Measurements from ENCODE around the gene CDCA8. TPM values are rescaled to one million over a fixed set of nuclear protein-coding genes. Genes with fewer than 3 reads are reported as not detected.
A peak's percentile ranks its signal among the peaks of the same experiment; 100 is the strongest.
"Not testable (repeated sequence)": the region's sequence is repeated elsewhere in the genome, so short reads cannot be mapped to it uniquely, and the experiment has no call there.

Gene CDCA8
- total and polyA plus RNA-seq, 3 experiments from 2014 or later, result 2.4 to 39.6 (median 37.4) TPM

- H3K4me3 Mint-ChIP-seq; DNase-seq; H3K9me3 ChIP-seq (ENCODE audit: low read length); H3K27me3 ChIP-seq (ENCODE audit: insufficient read depth, low read length, poor library complexity, severe bottlenecking); H3K9me3 Mint-ChIP-seq; CTCF ChIA-PET; H3K4me1 ChIP-seq (ENCODE audit: insufficient read depth, low read length); H3K36me3 ChIP-seq (ENCODE audit: insufficient read depth, low read length); H3K4me3 ChIP-seq (ENCODE audit: low read length); H3K27ac Mint-ChIP-seq; POLR2A ChIA-PET; H3K4me1 Mint-ChIP-seq; H3K36me3 Mint-ChIP-seq; H3K27ac ChIP-seq (ENCODE audit: low read depth, low read length): not testable (repeated sequence)
- peaks cover 38 to 63% of the 10 kb centered on the region in 2 donors for H3K27me3 Mint-ChIP-seq
These were observed 45.7 kb downstream of the CDCA8 start for GRCh38 chr1:37737975-37738374.

- H3K27ac ChIP-seq (ENCODE audit: low read depth, low read length); POLR2A ChIA-PET; H3K9me3 ChIP-seq (ENCODE audit: low read length); H3K36me3 Mint-ChIP-seq; H3K27me3 ChIP-seq (ENCODE audit: insufficient read depth, low read length, poor library complexity, severe bottlenecking); CTCF ChIA-PET; H3K27ac Mint-ChIP-seq; H3K4me1 Mint-ChIP-seq; H3K4me1 ChIP-seq (ENCODE audit: insufficient read depth, low read length); H3K9me3 Mint-ChIP-seq; H3K4me3 ChIP-seq (ENCODE audit: low read length); H3K4me3 Mint-ChIP-seq; DNase-seq; H3K36me3 ChIP-seq (ENCODE audit: insufficient read depth, low read length): not testable (repeated sequence)
- peaks cover 36 to 62% of the 10 kb centered on the region in 2 donors for H3K27me3 Mint-ChIP-seq
These were observed 46.3 kb downstream of the CDCA8 start for GRCh38 chr1:37738619-37739018.

GRCh38 chr1:37739222-37739621 lies 46.9 kb downstream of the CDCA8 start:
- H3K36me3 ChIP-seq (ENCODE audit: insufficient read depth, low read length), result no peaks in the 10 kb centered on the region
- H3K4me3 Mint-ChIP-seq, result no peak overlapping the region
- CTCF ChIA-PET, result no interaction called here
- H3K9me3 ChIP-seq (ENCODE audit: low read length), result no peaks in the 10 kb centered on the region
- no peak overlapping the region for H3K4me3 ChIP-seq (ENCODE audit: low read length)
- POLR2A ChIA-PET, result no interaction called here
- H3K27me3 Mint-ChIP-seq, result peaks cover 33 to 61% of the 10 kb centered on the region in 2 donors
- DNase-seq, result no peak
- H3K4me1 ChIP-seq (ENCODE audit: insufficient read depth, low read length), result no peaks in the 10 kb centered on the region
- no peak overlapping the region for H3K27ac Mint-ChIP-seq
- no peak overlapping the region for H3K27ac ChIP-seq (ENCODE audit: low read depth, low read length)
- peaks cover 9% of the 10 kb centered on the region for H3K27me3 ChIP-seq (ENCODE audit: insufficient read depth, low read length, poor library complexity, severe bottlenecking)
- H3K36me3 Mint-ChIP-seq, result no peaks in the 10 kb centered on the region
- peaks cover 0 to 3% (median 2%) of the 10 kb centered on the region in 3 donors for H3K4me1 Mint-ChIP-seq
- peaks cover 0 to 2% (median 0%) of the 10 kb centered on the region in 5 donors for H3K9me3 Mint-ChIP-seq

- Histone ChIP-seq H3K27me3 (ENCODE audit: insufficient read depth, low read length, poor library complexity, severe bottlenecking) (peaks cover 2% of the 10 kb centered on the region), H3K27ac (ENCODE audit: low read depth, low read length) (no peak overlapping the region), H3K4me1 (ENCODE audit: insufficient read depth, low read length) (no peaks in the 10 kb centered on the region), H3K36me3 (ENCODE audit: insufficient read depth, low read length) (no peaks in the 10 kb centered on the region), H3K4me3 (ENCODE audit: low read length) (no peak overlapping the region), H3K9me3 (ENCODE audit: low read length) (no peaks in the 10 kb centered on the region)
- Mint-ChIP-seq H3K4me3 (no peak overlapping the region), H3K9me3 (peaks cover 0 to 2% (median 0%) of the 10 kb centered on the region in 5 donors), H3K27me3 (peaks cover 24 to 52% of the 10 kb centered on the region in 2 donors), H3K36me3 (no peaks in the 10 kb centered on the region), H3K4me1 (no peaks in the 10 kb centered on the region), H3K27ac (peak overlapping the region in 2 of 8 donors; percentile 41 to 61)
- ChIA-PET POLR2A (no interaction called here), CTCF (no interaction called here)
- no peak for DNase-seq
These were observed 48.8 kb downstream of the CDCA8 start for GRCh38 chr1:37741130-37741529.

- Mint-ChIP-seq H3K9me3 (peaks cover 0 to 3% (median 1%) of the 10 kb centered on the region in 5 donors), H3K4me3 (no peak overlapping the region), H3K27ac (no peak overlapping the region), H3K4me1 (no peaks in the 10 kb centered on the region), H3K36me3 (no peaks in the 10 kb centered on the region), H3K27me3 (peaks cover 24 to 53% of the 10 kb centered on the region in 2 donors)
- Histone ChIP-seq H3K27ac (ENCODE audit: low read depth, low read length) (no peak overlapping the region), H3K36me3 (ENCODE audit: insufficient read depth, low read length) (no peaks in the 10 kb centered on the region), H3K27me3 (ENCODE audit: insufficient read depth, low read length, poor library complexity, severe bottlenecking) (peaks cover 2% of the 10 kb centered on the region), H3K9me3 (ENCODE audit: low read length) (no peaks in the 10 kb centered on the region), H3K4me3 (ENCODE audit: low read length) (no peak overlapping the region), H3K4me1 (ENCODE audit: insufficient read depth, low read length) (no peaks in the 10 kb centered on the region)
- CTCF ChIA-PET, result no interaction called here
- no peak for DNase-seq
- POLR2A ChIA-PET, result no interaction called here
These were observed 49.3 kb downstream of the CDCA8 start for GRCh38 chr1:37741662-37742061.

GRCh38 chr1:37746806-37747205 lies 54.5 kb downstream of the CDCA8 start:
- ChIA-PET CTCF (no interaction called here), POLR2A (no interaction called here)
- Mint-ChIP-seq H3K4me3 (no peak overlapping the region), H3K36me3 (no peaks in the 10 kb centered on the region), H3K4me1 (peaks cover under 1 to 2% (median 1%) of the 10 kb centered on the region in 3 donors), H3K27me3 (peaks cover 21 to 52% of the 10 kb centered on the region in 2 donors), H3K27ac (no peak overlapping the region), H3K9me3 (peaks cover 0 to 8% (median 3%) of the 10 kb centered on the region in 5 donors)
- Histone ChIP-seq H3K4me1 (ENCODE audit: insufficient read depth, low read length) (no peaks in the 10 kb centered on the region), H3K9me3 (ENCODE audit: low read length) (no peaks in the 10 kb centered on the region), H3K27me3 (ENCODE audit: insufficient read depth, low read length, poor library complexity, severe bottlenecking) (peaks cover 4% of the 10 kb centered on the region), H3K4me3 (ENCODE audit: low read length) (no peak overlapping the region), H3K27ac (ENCODE audit: low read depth, low read length) (no peak overlapping the region), H3K36me3 (ENCODE audit: insufficient read depth, low read length) (no peaks in the 10 kb centered on the region)
- no peak for DNase-seq

GRCh38 chr1:37748565-37748964 lies 56.2 kb downstream of the CDCA8 start:
- H3K36me3 ChIP-seq (ENCODE audit: insufficient read depth, low read length), result no peaks in the 10 kb centered on the region
- H3K36me3 Mint-ChIP-seq, result no peaks in the 10 kb centered on the region
- no peak overlapping the region for H3K4me3 ChIP-seq (ENCODE audit: low read length)
- no peak for DNase-seq
- H3K4me1 ChIP-seq (ENCODE audit: insufficient read depth, low read length), result no peaks in the 10 kb centered on the region
- H3K9me3 Mint-ChIP-seq, result peaks cover 0 to 8% (median 3%) of the 10 kb centered on the region in 5 donors
- POLR2A ChIA-PET, result no interaction called here
- no peak overlapping the region for H3K27ac ChIP-seq (ENCODE audit: low read depth, low read length)
- H3K27ac Mint-ChIP-seq, result no peak overlapping the region
- H3K4me3 Mint-ChIP-seq, result no peak overlapping the region
- H3K27me3 Mint-ChIP-seq, result peaks cover 17 to 50% of the 10 kb centered on the region in 2 donors
- peaks cover 10% of the 10 kb centered on the region for H3K27me3 ChIP-seq (ENCODE audit: insufficient read depth, low read length, poor library complexity, severe bottlenecking)
- CTCF ChIA-PET, result no interaction called here
- peaks cover 7 to 13% (median 7%) of the 10 kb centered on the region in 3 donors for H3K4me1 Mint-ChIP-seq
- no peaks in the 10 kb centered on the region for H3K9me3 ChIP-seq (ENCODE audit: low read length)

- Histone ChIP-seq H3K27ac (ENCODE audit: low read depth, low read length) (no peak overlapping the region), H3K27me3 (ENCODE audit: insufficient read depth, low read length, poor library complexity, severe bottlenecking) (peaks cover 10% of the 10 kb centered on the region), H3K9me3 (ENCODE audit: low read length) (no peaks in the 10 kb centered on the region), H3K4me1 (ENCODE audit: insufficient read depth, low read length) (no peaks in the 10 kb centered on the region), H3K4me3 (ENCODE audit: low read length) (no peak overlapping the region), H3K36me3 (ENCODE audit: insufficient read depth, low read length) (no peaks in the 10 kb centered on the region)
- H3K4me3 Mint-ChIP-seq, result peak overlapping the region; percentile 57 to 92 (median 71)
- ChIA-PET POLR2A (no interaction called here), CTCF (no interaction called here)
- no peak overlapping the region for H3K27ac Mint-ChIP-seq
- DNase-seq, result no peak
- peaks cover 18 to 42% of the 10 kb centered on the region in 2 donors for H3K27me3 Mint-ChIP-seq
- peaks cover 0 to under 1% (median 0%) of the 10 kb centered on the region in 5 donors for H3K9me3 Mint-ChIP-seq
- no peaks in the 10 kb centered on the region for H3K36me3 Mint-ChIP-seq
- H3K4me1 Mint-ChIP-seq, result peaks cover 8 to 15% (median 10%) of the 10 kb centered on the region in 3 donors
These were observed 59.9 kb downstream of the CDCA8 start for GRCh38 chr1:37752213-37752582.
